ENCODE data around the gene NDUFAB1. TPM values are rescaled to one million over a fixed set of nuclear protein-coding genes. Genes with fewer than 3 reads are reported as not detected.

Gene NDUFAB1
- 71.2 and 76.4 TPM in 2 replicates for total RNA-seq

DNA sequence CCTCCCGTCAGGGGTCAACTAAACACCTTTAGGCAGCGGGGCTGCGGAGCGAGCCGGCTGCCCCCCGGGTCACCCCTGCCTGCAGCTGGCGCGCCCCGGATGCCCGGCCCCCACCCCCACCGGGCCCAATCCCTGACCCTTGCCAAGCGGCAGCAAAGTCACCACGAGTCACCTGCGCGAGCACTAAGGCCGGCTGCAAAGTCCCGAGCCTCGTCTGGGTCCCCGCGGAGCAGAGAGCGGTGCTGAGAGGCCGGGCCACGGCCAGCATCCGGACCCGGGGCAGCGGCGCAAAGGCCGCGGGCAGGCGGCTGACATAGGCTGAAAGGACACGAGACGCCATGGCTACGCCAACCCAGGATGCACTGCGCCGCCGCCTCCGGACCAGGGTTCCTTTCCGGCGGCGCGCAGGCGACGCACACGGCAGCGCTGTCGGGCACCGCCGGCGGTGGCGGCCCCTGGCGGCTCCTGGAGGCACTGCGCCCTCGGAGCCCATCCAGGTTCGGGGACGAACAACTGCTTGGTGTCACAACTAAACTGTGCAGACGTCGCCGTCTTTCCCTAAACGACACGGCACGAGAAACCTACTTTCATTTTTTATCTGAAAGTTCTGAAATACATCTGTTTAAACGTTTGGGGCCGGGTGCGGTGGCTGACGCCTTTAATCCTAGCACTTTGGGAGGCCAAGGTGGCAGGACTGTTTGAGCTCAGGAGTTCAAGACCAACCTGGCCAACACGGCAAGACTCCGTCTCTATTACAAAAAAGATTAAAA lies at the start of gene NDUFAB1:
Gene NDUFAB1, minus strand, starts transcription at position 366 of the 770 bp plus-strand sequence. Its CDS starts 26 bp downstream, at position 340.

DNA sequence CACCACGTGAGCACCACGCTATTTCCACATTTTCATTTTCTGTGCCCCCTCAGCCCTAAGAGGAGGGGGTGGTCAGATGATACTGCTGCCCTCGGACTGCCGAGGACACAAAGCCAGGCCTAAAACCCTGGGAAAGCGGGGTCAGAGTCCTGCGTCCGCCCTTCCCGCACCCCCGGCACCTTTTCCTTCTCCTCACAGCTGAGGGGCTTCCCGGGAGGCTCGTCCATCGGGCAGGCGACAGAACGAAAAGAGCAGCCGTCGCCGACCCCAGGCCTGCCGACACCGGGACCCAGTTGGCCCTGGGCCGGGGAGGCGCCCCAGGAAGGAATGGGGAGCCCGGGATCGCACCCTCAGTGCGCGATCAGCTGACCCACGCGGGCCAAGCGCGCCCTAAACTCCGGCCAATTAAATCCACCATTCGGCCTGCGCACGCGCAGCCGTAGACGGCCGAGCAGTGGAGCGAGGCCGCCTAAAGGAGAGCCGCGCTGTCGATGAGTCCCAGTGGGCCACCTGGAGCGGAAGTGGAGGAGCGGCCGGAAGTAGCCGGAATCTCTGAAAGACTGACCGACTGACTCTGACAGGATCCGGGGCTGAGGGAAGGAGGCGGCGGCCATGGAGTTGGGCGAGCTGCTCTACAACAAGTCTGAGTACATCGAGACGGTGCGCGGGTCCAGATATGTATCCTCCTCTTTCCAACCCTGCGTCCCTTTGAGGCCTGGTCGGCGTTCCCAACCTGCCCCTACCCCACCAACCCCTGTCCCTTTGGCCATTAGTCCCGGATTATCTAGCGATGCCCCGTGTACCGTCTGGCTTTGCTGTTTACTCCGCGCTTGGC lies 45.0 kb upstream of the NDUFAB1 start, which contains the start of the genes DCTN5 and PALB2:
Gene DCTN5, plus strand, starts transcription at position 536 of the 835 bp plus-strand sequence. Its CDS starts 77 bp downstream, at position 613.
Gene PALB2, minus strand, starts transcription at position 380 of the 835 bp plus-strand sequence. Its CDS starts 153 bp downstream, at position 227.

GRCh38 chr16:23556881-23557778 lies 39.0 kb downstream of the NDUFAB1 start, which contains the start of the genes EARS2 and UBFD1:
EARS2 (minus strand) TSS chr16:23557350; CDS start chr16:23557343, 7 bp downstream.
UBFD1 (plus strand) TSS chr16:23557727; CDS start chr16:23557743, 16 bp downstream.

Other genes starting within 250 kb of the NDUFAB1 start
- 22.8 and 23.6 TPM in 2 replicates for gene COG7, start 143.1 kb downstream of the NDUFAB1 start, total RNA-seq
- 25.2 and 27.7 TPM in 2 replicates for gene GGA2, start 85.8 kb downstream of the NDUFAB1 start, total RNA-seq
- 42.0 and 67.0 TPM in 2 replicates for gene EARS2, start 39.0 kb downstream of the NDUFAB1 start, total RNA-seq
- 121 and 134 TPM in 2 replicates for gene UBFD1, start 38.6 kb downstream of the NDUFAB1 start, total RNA-seq
- gene PALB2, start 45.0 kb upstream of the NDUFAB1 start, total RNA-seq = 6.3 and 8.3 TPM in 2 replicates
- gene DCTN5, start 45.1 kb upstream of the NDUFAB1 start, total RNA-seq = 52.8 and 54.6 TPM in 2 replicates
- gene PLK1, start 82.6 kb upstream of the NDUFAB1 start, total RNA-seq = 3.7 and 9.8 TPM in 2 replicates
- not detected in 2 replicates for gene ERN2, start 116.9 kb upstream of the NDUFAB1 start, total RNA-seq
- not detected in 2 replicates for gene CHP2, start 158.7 kb upstream of the NDUFAB1 start, total RNA-seq
- gene PRKCB, start 239.7 kb upstream of the NDUFAB1 start, total RNA-seq = 0.07 TPM in 1 of 2 replicates, not detected in the other

Data from smooth muscle cell of the pulmonary artery (primary cell).